ENCODE measurements around the gene ALPI. TPM values are rescaled to one million over a fixed set of nuclear protein-coding genes. Genes with fewer than 3 reads are reported as not detected.
"Not testable (repeated sequence)": the region's sequence is repeated elsewhere in the genome, so short reads cannot be mapped to it uniquely, and the experiment has no call there.

ALPI gene
- total RNA-seq, 2 experiments from 2014 or later = not detected

DNA sequence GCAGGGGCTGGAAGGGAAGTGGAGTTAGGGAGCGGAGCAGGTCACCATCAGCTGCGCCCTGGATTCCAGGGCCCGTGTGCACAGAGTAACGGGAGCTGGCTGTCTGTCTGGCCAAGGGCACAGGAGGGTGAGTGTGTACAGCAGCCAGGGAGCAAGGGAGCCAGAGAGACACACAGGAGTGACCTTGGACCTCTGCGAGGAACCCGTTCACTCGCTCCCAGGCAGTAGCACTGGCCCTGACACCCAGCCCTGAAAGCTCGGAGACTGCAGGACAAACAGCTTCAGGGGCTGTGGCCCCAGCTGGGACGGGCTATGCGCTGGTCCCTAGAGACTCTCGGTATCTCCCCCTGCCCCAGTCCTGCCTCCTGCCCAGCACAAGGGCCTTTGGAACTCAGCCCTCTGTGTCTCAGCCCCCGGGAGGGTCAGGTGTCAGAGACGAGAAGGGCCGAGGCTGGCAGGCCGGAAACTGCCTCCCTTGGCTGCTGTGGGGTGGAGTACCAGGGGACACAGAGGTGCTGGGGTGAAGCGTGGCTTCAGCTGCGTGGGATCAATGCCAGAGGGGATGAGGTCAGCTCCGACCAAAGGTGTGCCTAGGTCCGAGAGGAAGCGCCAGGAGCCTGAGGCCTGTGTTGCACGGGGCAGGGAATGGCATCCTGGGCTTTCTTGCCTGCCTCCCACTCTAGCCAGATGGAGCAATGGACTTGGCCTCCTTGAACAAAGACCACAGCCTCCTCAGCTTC lies 12.1 kb upstream of the ALPI start:
- H3K4me1 ChIP-seq (ENCODE audit: insufficient read depth, low read length, poor library complexity, severe bottlenecking); H3K4me2 ChIP-seq (ENCODE audit: low read length); H3K9me3 ChIP-seq (ENCODE audit: low read length); H3K36me3 ChIP-seq (ENCODE audit: insufficient read depth, low read length); H3K4me3 ChIP-seq (ENCODE audit: low read depth, low read length, poor library complexity, severe bottlenecking); H3K27ac ChIP-seq (ENCODE audit: low read depth, low read length, poor library complexity, severe bottlenecking); POLR2A ChIA-PET; DNase-seq (ENCODE audit: low spot score); H3K79me2 ChIP-seq (ENCODE audit: insufficient read depth, low read depth, low read length); BruUV-seq (replicated peaks); H3K9me2 ChIP-seq (ENCODE audit: insufficient read depth, low read length); H4K20me1 ChIP-seq (ENCODE audit: insufficient read depth, low read length): not testable (repeated sequence)
- peak overlapping the region; percentile 72 for H2AFZ ChIP-seq (ENCODE audit: low read length)
- intact Hi-C loops (cut with micrococcal nuclease; ENCODE audit: unreplicated experiment) = loop anchor here (1.0 kb wide), 1 partner anchor 78 kb away; no protein-coding TSS in a partner anchor
- CTCF ChIA-PET (ENCODE audit: unreplicated experiment) = interaction anchor here (0.6 to 0.8 kb wide), 2 partner anchors 71 to 72 kb away, joined by 3 read pairs; no protein-coding TSS in a partner anchor

DNA sequence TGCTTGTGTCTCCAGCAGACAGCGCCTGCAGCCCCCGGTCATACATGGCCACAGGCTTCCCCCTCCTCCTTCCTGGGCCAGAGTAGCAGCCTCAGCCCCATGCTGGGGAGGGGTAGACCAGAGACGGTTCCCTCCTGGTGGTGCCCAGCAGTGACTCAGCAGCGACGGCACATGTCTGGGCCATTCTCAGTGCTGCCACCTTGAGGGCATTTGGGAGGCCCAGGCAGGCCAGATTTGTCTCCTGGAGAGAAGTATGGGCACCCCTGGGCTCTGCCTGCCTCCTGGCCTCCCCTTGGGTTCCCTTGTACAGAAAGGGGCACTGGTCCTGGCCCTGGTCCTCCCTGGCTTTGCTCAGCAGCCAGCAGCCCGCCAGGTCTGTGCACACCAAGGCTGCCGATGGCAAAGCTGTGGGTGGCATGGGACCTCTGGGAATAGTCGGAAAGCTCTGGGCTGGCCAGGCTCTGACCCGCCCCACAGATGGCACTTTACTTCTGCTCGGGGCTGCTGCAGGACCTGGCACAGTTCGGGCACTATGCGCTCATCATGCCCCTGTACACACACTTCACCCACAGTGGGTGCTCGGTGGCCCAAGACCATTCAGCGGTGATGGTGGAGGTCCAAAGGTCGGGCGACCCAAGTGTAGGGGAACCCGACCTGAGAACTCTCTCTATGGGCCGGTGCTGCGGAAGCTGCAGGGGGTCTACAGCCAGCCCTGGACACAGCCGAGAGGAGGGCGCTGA lies 11.4 kb upstream of the ALPI start:
- Histone ChIP-seq H3K4me1 (ENCODE audit: insufficient read depth, low read length, poor library complexity, severe bottlenecking) (peaks cover 4% of the 10 kb centered on the region), H3K36me3 (ENCODE audit: insufficient read depth, low read length) (no peaks in the 10 kb centered on the region), H3K9me2 (ENCODE audit: insufficient read depth, low read length) (no peaks in the 10 kb centered on the region), H3K79me2 (ENCODE audit: insufficient read depth, low read depth, low read length) (no peaks in the 10 kb centered on the region), H3K4me3 (ENCODE audit: low read depth, low read length, poor library complexity, severe bottlenecking) (no peak overlapping the region), H3K9me3 (ENCODE audit: low read length) (no peaks in the 10 kb centered on the region), H3K4me2 (ENCODE audit: low read length) (no peak overlapping the region), H4K20me1 (ENCODE audit: insufficient read depth, low read length) (no peaks in the 10 kb centered on the region), H3K27ac (ENCODE audit: low read depth, low read length, poor library complexity, severe bottlenecking) (no peak overlapping the region), H2AFZ (ENCODE audit: low read length) (peak overlapping the region; percentile 72)
- ChIA-PET CTCF (ENCODE audit: unreplicated experiment) (interaction anchor here (0.8 kb wide), 1 partner anchor 71 kb away, joined by 3 read pairs; no protein-coding TSS in a partner anchor), POLR2A (no interaction called here)
- BruUV-seq (replicated peaks) = no TSS peak
- DNase-seq (ENCODE audit: low spot score) = peak; percentile 78
- intact Hi-C loops (cut with micrococcal nuclease; ENCODE audit: unreplicated experiment) = loop anchor here (1.0 kb wide), 1 partner anchor 78 kb away; no protein-coding TSS in a partner anchor
- TF ChIP-seq, protein P1, sequence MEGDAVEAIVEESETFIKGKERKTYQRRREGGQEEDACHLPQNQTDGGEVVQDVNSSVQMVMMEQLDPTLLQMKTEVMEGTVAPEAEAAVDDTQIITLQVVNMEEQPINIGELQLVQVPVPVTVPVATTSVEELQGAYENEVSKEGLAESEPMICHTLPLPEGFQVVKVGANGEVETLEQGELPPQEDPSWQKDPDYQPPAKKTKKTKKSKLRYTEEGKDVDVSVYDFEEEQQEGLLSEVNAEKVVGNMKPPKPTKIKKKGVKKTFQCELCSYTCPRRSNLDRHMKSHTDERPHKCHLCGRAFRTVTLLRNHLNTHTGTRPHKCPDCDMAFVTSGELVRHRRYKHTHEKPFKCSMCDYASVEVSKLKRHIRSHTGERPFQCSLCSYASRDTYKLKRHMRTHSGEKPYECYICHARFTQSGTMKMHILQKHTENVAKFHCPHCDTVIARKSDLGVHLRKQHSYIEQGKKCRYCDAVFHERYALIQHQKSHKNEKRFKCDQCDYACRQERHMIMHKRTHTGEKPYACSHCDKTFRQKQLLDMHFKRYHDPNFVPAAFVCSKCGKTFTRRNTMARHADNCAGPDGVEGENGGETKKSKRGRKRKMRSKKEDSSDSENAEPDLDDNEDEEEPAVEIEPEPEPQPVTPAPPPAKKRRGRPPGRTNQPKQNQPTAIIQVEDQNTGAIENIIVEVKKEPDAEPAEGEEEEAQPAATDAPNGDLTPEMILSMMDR (conservative IDR thresholded peaks at IDR 0.05; ENCODE audit: low read length) = peak; percentile 80
- TF ChIP-seq EZH2phosphoT487 (IDR thresholded peaks at IDR 0.05; ENCODE audit: borderline replicate concordance, low read depth, low read length) = no peak

DNA sequence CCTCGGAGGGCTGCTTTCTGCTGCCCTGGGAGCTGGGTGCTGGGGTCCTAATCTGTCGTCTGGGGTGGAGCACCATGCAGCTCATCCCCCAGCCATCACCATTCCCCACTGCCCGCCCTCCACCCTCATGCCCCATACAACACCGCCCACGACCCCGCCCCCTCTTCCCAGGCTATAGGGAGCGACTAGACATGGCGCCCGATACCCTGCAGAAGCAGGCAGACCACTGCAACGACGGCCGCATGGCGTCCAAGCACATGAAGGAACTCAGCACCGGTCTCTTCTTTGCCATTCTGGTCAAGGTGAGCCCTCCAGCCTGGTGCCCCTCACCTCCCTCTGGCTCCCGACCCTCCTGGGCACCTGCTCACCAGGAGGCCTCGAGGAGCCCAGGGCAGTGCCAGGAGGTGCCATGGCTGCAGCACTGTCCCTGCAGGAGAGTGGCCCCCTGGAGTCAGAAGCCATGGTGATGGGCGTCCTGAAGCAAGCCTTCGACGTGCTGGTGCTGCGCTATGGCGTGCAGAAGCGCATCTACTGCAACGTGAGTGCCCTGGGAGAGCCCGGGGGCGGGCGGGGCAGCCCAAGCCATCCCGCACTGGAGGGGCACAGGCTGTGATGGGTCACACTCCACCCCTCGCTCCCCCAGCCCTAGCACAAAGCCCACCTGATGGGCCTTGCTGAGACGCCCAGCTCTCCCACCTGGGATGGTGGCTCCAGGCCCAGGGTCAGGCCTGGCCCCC lies 10.6 kb upstream of the ALPI start:
- H3K27ac ChIP-seq (ENCODE audit: low read depth, low read length, poor library complexity, severe bottlenecking); H3K4me2 ChIP-seq (ENCODE audit: low read length); BruUV-seq (replicated peaks); CTCF ChIA-PET (ENCODE audit: unreplicated experiment); intact Hi-C loops (cut with micrococcal nuclease; ENCODE audit: unreplicated experiment); H2AFZ ChIP-seq (ENCODE audit: low read length); H3K79me2 ChIP-seq (ENCODE audit: insufficient read depth, low read depth, low read length); POLR2A ChIA-PET; H3K36me3 ChIP-seq (ENCODE audit: insufficient read depth, low read length); H3K4me1 ChIP-seq (ENCODE audit: insufficient read depth, low read length, poor library complexity, severe bottlenecking); H4K20me1 ChIP-seq (ENCODE audit: insufficient read depth, low read length); H3K4me3 ChIP-seq (ENCODE audit: low read depth, low read length, poor library complexity, severe bottlenecking); H3K9me3 ChIP-seq (ENCODE audit: low read length); H3K9me2 ChIP-seq (ENCODE audit: insufficient read depth, low read length); DNase-seq (ENCODE audit: low spot score): not testable (repeated sequence)

DNA sequence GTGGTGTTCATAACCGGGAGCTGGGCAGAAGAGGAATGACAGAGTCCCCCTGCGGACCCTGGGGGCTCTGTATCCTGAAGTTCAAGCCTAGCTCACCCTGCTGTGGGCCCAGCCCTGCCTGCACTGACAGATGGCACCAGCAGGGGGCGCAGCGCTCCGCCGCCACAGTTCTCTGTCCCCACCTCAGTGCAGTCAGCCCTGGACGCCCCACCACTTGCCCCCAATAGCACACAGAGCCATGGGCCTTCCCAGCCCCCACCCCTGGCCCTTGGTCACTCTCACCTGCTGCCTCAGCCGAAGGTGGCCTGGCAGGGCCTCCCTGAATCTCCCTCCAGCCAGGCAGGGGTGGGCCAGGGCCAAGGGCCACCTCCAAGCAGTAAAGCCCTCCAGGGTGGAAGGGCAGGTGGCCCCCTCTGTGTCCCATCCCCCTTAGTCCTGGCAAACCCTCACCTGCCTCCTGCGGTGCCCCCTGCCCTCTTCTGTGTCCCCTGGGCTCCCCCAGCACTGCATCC lies 9.6 kb upstream of the ALPI start:
- H4K20me1 ChIP-seq (ENCODE audit: insufficient read depth, low read length); intact Hi-C loops (cut with micrococcal nuclease; ENCODE audit: unreplicated experiment); H3K9me2 ChIP-seq (ENCODE audit: insufficient read depth, low read length); POLR2A ChIA-PET; BruUV-seq (replicated peaks); H3K4me1 ChIP-seq (ENCODE audit: insufficient read depth, low read length, poor library complexity, severe bottlenecking); H3K36me3 ChIP-seq (ENCODE audit: insufficient read depth, low read length); CTCF ChIA-PET (ENCODE audit: unreplicated experiment); H3K27ac ChIP-seq (ENCODE audit: low read depth, low read length, poor library complexity, severe bottlenecking); DNase-seq (ENCODE audit: low spot score); H3K9me3 ChIP-seq (ENCODE audit: low read length); H2AFZ ChIP-seq (ENCODE audit: low read length); H3K4me3 ChIP-seq (ENCODE audit: low read depth, low read length, poor library complexity, severe bottlenecking); H3K4me2 ChIP-seq (ENCODE audit: low read length); H3K79me2 ChIP-seq (ENCODE audit: insufficient read depth, low read depth, low read length): not testable (repeated sequence)

Data from OCI-LY7 (cell line).